ENCODE measurements around the gene EPB42.

DNA sequence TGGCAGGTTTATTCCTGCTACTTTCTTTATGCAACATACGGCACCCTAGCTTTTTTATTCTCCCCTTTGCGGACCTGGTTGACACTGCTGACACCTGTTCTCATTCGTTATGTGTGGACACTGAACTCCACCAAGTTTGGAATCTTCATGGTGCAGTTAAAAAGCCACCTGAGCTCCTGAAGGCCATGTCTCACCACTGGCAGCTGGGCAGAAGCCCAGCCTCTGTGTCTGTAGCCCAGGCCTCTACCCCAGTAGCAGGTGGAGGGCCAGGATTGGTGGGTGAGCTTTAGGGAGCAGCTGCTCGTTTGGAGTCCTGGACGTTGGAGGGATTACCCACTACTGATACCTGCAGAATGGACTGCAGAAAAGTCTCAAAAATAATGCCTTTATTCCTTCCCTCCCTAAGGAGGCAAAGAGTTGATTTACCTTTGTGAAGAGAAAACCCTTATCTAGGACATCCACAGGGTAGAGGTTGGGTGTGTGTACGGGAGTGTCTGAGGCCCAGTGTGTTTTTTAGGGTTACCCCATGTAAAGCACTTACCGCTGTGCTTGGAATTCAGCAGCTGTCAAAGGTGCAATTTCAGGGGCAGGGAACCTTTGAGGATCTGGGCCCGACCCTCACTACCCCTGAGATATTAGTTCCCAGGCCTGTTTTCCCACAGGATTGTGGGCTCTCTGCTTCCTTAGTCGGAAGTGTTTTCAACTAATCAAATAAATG is 36.3 kb downstream of the EPB42 start:
- TF ChIP-seq, protein P1, sequence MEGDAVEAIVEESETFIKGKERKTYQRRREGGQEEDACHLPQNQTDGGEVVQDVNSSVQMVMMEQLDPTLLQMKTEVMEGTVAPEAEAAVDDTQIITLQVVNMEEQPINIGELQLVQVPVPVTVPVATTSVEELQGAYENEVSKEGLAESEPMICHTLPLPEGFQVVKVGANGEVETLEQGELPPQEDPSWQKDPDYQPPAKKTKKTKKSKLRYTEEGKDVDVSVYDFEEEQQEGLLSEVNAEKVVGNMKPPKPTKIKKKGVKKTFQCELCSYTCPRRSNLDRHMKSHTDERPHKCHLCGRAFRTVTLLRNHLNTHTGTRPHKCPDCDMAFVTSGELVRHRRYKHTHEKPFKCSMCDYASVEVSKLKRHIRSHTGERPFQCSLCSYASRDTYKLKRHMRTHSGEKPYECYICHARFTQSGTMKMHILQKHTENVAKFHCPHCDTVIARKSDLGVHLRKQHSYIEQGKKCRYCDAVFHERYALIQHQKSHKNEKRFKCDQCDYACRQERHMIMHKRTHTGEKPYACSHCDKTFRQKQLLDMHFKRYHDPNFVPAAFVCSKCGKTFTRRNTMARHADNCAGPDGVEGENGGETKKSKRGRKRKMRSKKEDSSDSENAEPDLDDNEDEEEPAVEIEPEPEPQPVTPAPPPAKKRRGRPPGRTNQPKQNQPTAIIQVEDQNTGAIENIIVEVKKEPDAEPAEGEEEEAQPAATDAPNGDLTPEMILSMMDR (conservative IDR thresholded peaks at IDR 0.05): no peak
- no peak for TF ChIP-seq ZFX (IDR thresholded peaks at IDR 0.05)

Measured in C4-2B (cell line).